ENCODE results near the gene IL1R2.

DNA sequence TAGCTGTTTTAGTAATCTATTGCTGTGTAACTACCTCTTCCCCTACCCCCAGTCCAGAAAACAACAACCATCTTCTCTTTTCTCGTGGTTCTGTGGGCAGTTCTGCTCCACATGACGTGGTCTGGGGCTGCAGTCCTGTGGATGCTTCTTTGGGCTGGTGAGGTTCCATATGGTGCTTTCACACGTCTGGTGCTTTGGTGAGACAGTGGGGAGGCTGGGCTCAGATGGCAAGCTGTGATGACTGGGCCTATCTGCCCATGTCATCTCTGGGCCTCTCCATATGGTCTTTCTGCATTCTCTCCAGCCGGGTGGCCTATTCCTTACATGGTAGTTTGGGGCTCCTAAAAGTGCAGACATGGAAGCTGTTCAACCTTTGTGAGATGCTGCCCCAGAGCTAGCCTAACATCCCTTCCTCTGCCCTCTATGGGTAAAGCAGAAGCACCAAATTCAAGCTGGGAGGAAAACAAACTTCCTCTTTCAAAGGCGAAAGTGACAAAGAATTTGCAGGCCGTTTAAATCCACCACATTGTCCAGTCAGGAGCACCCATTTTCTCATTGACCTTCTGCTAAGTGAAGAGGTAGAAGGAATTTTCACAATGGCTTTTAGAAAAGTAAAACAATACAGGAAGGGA lies 82.5 kb downstream of the IL1R2 start:
- TF ChIP-seq TEAD4 (IDR thresholded peaks at IDR 0.05) (no peak), EGR1 (IDR thresholded peaks at IDR 0.05) (no peak), TAF1 (IDR thresholded peaks at IDR 0.05; ENCODE audit: low read depth) (no peak), RAD21 (IDR thresholded peaks at IDR 0.05; ENCODE audit: low read depth) (no peak), FOXM1 (IDR thresholded peaks at IDR 0.05; ENCODE audit: borderline replicate concordance, low read depth) (no peak), EP300 (IDR thresholded peaks at IDR 0.05; ENCODE audit: borderline replicate concordance) (no peak), YY1 (IDR thresholded peaks at IDR 0.05; ENCODE audit: low read depth) (no peak), NFIC (IDR thresholded peaks at IDR 0.05) (no peak), CREB1 (IDR thresholded peaks at IDR 0.05; ENCODE audit: low read depth) (no peak)
- TF ChIP-seq, protein P1, sequence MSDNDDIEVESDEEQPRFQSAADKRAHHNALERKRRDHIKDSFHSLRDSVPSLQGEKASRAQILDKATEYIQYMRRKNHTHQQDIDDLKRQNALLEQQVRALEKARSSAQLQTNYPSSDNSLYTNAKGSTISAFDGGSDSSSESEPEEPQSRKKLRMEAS (IDR thresholded peaks at IDR 0.05) = no peak
- TF ChIP-seq, protein P2, sequence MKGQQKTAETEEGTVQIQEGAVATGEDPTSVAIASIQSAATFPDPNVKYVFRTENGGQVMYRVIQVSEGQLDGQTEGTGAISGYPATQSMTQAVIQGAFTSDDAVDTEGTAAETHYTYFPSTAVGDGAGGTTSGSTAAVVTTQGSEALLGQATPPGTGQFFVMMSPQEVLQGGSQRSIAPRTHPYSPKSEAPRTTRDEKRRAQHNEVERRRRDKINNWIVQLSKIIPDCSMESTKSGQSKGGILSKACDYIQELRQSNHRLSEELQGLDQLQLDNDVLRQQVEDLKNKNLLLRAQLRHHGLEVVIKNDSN (IDR thresholded peaks at IDR 0.05) = no peak

Data from Ishikawa (cell line).